ENCODE measurements around the gene PPARA.

DNA sequence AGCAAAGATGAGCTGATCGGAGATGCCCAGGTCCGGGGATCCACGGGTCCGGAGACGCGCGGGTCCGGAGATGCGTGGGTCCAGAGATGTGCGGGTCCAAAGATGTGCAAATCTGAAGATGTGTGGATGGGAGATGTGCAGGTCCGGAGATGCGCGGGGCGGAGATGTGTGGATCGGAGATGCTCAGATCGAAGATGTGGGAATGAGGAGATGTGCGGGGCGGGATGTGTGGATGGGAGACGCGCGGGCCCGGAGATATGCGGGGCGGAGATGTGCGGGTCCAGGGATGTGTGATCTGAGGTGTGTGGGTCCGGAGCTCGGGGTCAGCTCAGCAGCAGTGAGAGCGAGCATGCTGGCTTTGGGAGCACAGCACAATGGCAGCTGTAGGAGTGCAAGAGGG, 64.3 kb downstream of the PPARA start:
- TF ChIP-seq, protein P1, sequence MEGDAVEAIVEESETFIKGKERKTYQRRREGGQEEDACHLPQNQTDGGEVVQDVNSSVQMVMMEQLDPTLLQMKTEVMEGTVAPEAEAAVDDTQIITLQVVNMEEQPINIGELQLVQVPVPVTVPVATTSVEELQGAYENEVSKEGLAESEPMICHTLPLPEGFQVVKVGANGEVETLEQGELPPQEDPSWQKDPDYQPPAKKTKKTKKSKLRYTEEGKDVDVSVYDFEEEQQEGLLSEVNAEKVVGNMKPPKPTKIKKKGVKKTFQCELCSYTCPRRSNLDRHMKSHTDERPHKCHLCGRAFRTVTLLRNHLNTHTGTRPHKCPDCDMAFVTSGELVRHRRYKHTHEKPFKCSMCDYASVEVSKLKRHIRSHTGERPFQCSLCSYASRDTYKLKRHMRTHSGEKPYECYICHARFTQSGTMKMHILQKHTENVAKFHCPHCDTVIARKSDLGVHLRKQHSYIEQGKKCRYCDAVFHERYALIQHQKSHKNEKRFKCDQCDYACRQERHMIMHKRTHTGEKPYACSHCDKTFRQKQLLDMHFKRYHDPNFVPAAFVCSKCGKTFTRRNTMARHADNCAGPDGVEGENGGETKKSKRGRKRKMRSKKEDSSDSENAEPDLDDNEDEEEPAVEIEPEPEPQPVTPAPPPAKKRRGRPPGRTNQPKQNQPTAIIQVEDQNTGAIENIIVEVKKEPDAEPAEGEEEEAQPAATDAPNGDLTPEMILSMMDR (conservative IDR thresholded peaks at IDR 0.05; ENCODE audit: low read depth in 2 of 2): no peak
- TF ChIP-seq, protein P2, sequence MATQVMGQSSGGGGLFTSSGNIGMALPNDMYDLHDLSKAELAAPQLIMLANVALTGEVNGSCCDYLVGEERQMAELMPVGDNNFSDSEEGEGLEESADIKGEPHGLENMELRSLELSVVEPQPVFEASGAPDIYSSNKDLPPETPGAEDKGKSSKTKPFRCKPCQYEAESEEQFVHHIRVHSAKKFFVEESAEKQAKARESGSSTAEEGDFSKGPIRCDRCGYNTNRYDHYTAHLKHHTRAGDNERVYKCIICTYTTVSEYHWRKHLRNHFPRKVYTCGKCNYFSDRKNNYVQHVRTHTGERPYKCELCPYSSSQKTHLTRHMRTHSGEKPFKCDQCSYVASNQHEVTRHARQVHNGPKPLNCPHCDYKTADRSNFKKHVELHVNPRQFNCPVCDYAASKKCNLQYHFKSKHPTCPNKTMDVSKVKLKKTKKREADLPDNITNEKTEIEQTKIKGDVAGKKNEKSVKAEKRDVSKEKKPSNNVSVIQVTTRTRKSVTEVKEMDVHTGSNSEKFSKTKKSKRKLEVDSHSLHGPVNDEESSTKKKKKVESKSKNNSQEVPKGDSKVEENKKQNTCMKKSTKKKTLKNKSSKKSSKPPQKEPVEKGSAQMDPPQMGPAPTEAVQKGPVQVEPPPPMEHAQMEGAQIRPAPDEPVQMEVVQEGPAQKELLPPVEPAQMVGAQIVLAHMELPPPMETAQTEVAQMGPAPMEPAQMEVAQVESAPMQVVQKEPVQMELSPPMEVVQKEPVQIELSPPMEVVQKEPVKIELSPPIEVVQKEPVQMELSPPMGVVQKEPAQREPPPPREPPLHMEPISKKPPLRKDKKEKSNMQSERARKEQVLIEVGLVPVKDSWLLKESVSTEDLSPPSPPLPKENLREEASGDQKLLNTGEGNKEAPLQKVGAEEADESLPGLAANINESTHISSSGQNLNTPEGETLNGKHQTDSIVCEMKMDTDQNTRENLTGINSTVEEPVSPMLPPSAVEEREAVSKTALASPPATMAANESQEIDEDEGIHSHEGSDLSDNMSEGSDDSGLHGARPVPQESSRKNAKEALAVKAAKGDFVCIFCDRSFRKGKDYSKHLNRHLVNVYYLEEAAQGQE (IDR thresholded peaks at IDR 0.05; ENCODE audit: unreplicated experiment): no peak
- TF ChIP-seq EZH2 (IDR thresholded peaks at IDR 0.05; ENCODE audit: low read depth, unreplicated experiment): no peak
- TF ChIP-seq, protein P3, sequence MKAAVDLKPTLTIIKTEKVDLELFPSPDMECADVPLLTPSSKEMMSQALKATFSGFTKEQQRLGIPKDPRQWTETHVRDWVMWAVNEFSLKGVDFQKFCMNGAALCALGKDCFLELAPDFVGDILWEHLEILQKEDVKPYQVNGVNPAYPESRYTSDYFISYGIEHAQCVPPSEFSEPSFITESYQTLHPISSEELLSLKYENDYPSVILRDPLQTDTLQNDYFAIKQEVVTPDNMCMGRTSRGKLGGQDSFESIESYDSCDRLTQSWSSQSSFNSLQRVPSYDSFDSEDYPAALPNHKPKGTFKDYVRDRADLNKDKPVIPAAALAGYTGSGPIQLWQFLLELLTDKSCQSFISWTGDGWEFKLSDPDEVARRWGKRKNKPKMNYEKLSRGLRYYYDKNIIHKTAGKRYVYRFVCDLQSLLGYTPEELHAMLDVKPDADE (IDR thresholded peaks at IDR 0.05): no peak
- TF ChIP-seq POLR2AphosphoS5 (IDR thresholded peaks at IDR 0.05; ENCODE audit: low read depth): no peak
- no peak for TF ChIP-seq ZNF331 (CRISPR knock-in tag; IDR thresholded peaks at IDR 0.05; ENCODE audit: low read depth)

All from GM23338 (cell line).